HL-60 (cell line): ENCODE measurements around the gene JMY.

Source experiments
- DNase-seq, 2 experiments: peaks; one replicate each; pipeline ENCODE4 v3.0.0-alpha.2; 2010 to 2020; ENCODE audit warnings: low read depth in 1 of 2, low spot score in 1 of 2
- H3K27ac ChIP-seq: fragments of 250-450 bp; sonication (Bioruptor Pico); replicated peaks from 2 replicates; pipeline ENCODE4 v1.5.1; 2020; ENCODE audit warnings: mild to moderate bottlenecking, moderate library complexity
- H3K27me3 ChIP-seq: fragments of 250-450 bp; sonication (Bioruptor Pico); 2 replicates; pipeline ENCODE4 v1.5.1; 2021; ENCODE audit warnings: mild to moderate bottlenecking, moderate library complexity; ENCODE audit not compliant: insufficient read depth, poor library complexity, severe bottlenecking
- H3K4me3 ChIP-seq: replicated peaks from 2 replicates; pipeline ENCODE4 v1.5.1; 2011; ENCODE audit warnings: mild to moderate bottlenecking, control low read depth, low read length; ENCODE audit not compliant: insufficient read depth
- GABPA ChIP-seq: IDR thresholded peaks from 2 replicates; pipeline ENCODE4 v1.6.1; 2012; ENCODE audit warnings: low read depth
- POLR2AphosphoS5 ChIP-seq: IDR thresholded peaks from 2 replicates; pipeline ENCODE4 v1.6.1; 2012; ENCODE audit warnings: low read depth
- SPI1 ChIP-seq: IDR thresholded peaks from 2 replicates; pipeline ENCODE4 v1.6.1; 2012; ENCODE audit warnings: low read depth, mild to moderate bottlenecking, borderline replicate concordance
- TF ChIP-seq, protein P1 (sequence below): IDR thresholded peaks from 2 replicates; pipeline ENCODE4 v1.6.1; 2012; ENCODE audit warnings: low read depth; ENCODE audit not compliant: insufficient replicate concordance
- TF ChIP-seq, protein P2 (sequence below): IDR thresholded peaks from one replicate; pipeline ENCODE4 v1.5.1; 2011; ENCODE audit warnings: low read length, control low read depth, inconsistent platforms; ENCODE audit not compliant: insufficient read depth

Gene JMY

GRCh38 chr5:79257314-79257713 is 21.4 kb downstream of the JMY start:
- TF ChIP-seq, protein P1, sequence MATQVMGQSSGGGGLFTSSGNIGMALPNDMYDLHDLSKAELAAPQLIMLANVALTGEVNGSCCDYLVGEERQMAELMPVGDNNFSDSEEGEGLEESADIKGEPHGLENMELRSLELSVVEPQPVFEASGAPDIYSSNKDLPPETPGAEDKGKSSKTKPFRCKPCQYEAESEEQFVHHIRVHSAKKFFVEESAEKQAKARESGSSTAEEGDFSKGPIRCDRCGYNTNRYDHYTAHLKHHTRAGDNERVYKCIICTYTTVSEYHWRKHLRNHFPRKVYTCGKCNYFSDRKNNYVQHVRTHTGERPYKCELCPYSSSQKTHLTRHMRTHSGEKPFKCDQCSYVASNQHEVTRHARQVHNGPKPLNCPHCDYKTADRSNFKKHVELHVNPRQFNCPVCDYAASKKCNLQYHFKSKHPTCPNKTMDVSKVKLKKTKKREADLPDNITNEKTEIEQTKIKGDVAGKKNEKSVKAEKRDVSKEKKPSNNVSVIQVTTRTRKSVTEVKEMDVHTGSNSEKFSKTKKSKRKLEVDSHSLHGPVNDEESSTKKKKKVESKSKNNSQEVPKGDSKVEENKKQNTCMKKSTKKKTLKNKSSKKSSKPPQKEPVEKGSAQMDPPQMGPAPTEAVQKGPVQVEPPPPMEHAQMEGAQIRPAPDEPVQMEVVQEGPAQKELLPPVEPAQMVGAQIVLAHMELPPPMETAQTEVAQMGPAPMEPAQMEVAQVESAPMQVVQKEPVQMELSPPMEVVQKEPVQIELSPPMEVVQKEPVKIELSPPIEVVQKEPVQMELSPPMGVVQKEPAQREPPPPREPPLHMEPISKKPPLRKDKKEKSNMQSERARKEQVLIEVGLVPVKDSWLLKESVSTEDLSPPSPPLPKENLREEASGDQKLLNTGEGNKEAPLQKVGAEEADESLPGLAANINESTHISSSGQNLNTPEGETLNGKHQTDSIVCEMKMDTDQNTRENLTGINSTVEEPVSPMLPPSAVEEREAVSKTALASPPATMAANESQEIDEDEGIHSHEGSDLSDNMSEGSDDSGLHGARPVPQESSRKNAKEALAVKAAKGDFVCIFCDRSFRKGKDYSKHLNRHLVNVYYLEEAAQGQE = no peak
- TF ChIP-seq SPI1 = no peak
- no peak for TF ChIP-seq POLR2AphosphoS5
- no peak for TF ChIP-seq GABPA
- TF ChIP-seq, protein P2, sequence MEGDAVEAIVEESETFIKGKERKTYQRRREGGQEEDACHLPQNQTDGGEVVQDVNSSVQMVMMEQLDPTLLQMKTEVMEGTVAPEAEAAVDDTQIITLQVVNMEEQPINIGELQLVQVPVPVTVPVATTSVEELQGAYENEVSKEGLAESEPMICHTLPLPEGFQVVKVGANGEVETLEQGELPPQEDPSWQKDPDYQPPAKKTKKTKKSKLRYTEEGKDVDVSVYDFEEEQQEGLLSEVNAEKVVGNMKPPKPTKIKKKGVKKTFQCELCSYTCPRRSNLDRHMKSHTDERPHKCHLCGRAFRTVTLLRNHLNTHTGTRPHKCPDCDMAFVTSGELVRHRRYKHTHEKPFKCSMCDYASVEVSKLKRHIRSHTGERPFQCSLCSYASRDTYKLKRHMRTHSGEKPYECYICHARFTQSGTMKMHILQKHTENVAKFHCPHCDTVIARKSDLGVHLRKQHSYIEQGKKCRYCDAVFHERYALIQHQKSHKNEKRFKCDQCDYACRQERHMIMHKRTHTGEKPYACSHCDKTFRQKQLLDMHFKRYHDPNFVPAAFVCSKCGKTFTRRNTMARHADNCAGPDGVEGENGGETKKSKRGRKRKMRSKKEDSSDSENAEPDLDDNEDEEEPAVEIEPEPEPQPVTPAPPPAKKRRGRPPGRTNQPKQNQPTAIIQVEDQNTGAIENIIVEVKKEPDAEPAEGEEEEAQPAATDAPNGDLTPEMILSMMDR = no peak
- Histone ChIP-seq H3K27ac (no peak overlapping the region), H3K4me3 (no peak overlapping the region)

GRCh38 chr5:79258801-79259200 is 22.9 kb downstream of the JMY start:
- H3K4me3 ChIP-seq = no peak overlapping the region
- no peak overlapping the region for H3K27ac ChIP-seq
- TF ChIP-seq, protein P2 = no peak
- no peak for TF ChIP-seq GABPA
- no peak for TF ChIP-seq SPI1
- TF ChIP-seq, protein P1 = no peak
- no peak for TF ChIP-seq POLR2AphosphoS5
- no peaks in the 10 kb centered on the region for H3K27me3 ChIP-seq
- DNase-seq = no peak

More at GRCh38 chr5:79257314-79257713, 21.4 kb downstream of the JMY start:
- DNase-seq = no peak
- H3K27me3 ChIP-seq = no peaks in the 10 kb centered on the region

GRCh38 chr5:79259383-79259782 is 23.5 kb downstream of the JMY start:
- Histone ChIP-seq H3K27me3 (no peaks in the 10 kb centered on the region), H3K27ac (no peak overlapping the region), H3K4me3 (no peak overlapping the region)
- TF ChIP-seq, protein P2 = no peak
- TF ChIP-seq GABPA (no peak), SPI1 (no peak)
- DNase-seq = no peak

DNA sequence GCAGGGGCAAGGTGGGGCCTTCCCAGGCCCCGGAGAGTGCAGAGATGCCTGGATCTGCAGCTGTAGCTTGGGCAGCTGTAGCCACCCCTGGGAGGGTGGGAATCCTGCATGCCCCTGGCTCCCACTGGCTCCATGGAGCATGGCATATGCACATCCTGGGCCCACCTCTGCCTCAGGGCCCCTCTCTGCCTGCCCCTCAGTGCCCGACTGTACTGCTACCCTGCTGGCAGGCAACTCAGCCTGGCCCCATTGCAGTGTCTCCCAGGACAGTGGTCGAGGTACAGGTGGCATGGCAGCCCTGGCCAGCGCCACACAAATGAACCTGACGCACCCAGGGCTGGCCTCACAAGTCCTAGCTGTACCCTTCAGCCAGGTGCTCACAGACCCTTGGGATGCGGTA is 23.9 kb downstream of the JMY start:
- Histone ChIP-seq H3K27me3 (no peaks in the 10 kb centered on the region), H3K4me3 (no peak overlapping the region), H3K27ac (no peak overlapping the region)
- no peak for DNase-seq
- no peak for TF ChIP-seq SPI1
- TF ChIP-seq GABPA = no peak
- TF ChIP-seq, protein P2 = no peak
- TF ChIP-seq, protein P1 = no peak
- TF ChIP-seq POLR2AphosphoS5 = no peak
